22Rv1 (cell line): ENCODE results near the gene SULF2.

Source experiments
- CTCF ChIP-seq: fragments of 450-650 bp; IDR thresholded peaks from 2 replicates; pipeline ENCODE4 v1.5.1; 2017; ENCODE audit warnings: mild to moderate bottlenecking
- ZFX ChIP-seq: fragments of 450-650 bp; IDR thresholded peaks from 2 replicates; pipeline ENCODE4 v1.6.1; 2017; ENCODE audit warnings: antibody characterized with exemption, borderline replicate concordance

- no peak for TF ChIP-seq CTCF
- no peak for TF ChIP-seq ZFX
These were observed 30.1 kb upstream of the SULF2 start for GRCh38 chr20:47815416-47815806.
